HG02938 (cell line): ENCODE results near the gene KCNAB1.
A peak's percentile ranks its signal among the peaks of the same experiment; 100 is the strongest.
"Not testable (repeated sequence)": the region's sequence is repeated elsewhere in the genome, so short reads cannot be mapped to it uniquely, and the experiment has no call there.

Source experiments
- ATAC-seq: cut with Tn5 transposase; IDR thresholded peaks from one replicate; pipeline ENCODE4 v1.9.1; 2021; ENCODE audit warnings: mild to moderate bottlenecking, moderate library complexity; ENCODE audit not compliant: unreplicated experiment

KCNAB1 gene

GRCh38 chr3:156554842-156555687 lies 434.7 kb downstream of the KCNAB1 start, which contains the start of gene SSR3:
Gene SSR3, minus strand, starts transcription at chr3:156555117. Its CDS starts 28 bp downstream, at chr3:156555089.
- peak; percentile 99 for ATAC-seq

- no peak for ATAC-seq
These were observed 438.0 kb downstream of the KCNAB1 start for GRCh38 chr3:156558389-156558788.

GRCh38 chr3:156559321-156559720 lies 438.9 kb downstream of the KCNAB1 start:
- ATAC-seq: no peak

GRCh38 chr3:156561533-156561932 lies 441.2 kb downstream of the KCNAB1 start:
- no peak for ATAC-seq

GRCh38 chr3:156562486-156562885 lies 442.1 kb downstream of the KCNAB1 start:
- ATAC-seq: not testable (repeated sequence)

- ATAC-seq: no peak
These were observed 443.7 kb downstream of the KCNAB1 start for GRCh38 chr3:156563900-156564682.

- ATAC-seq: not testable (repeated sequence)
These were observed 448.6 kb downstream of the KCNAB1 start for GRCh38 chr3:156569016-156569415.

GRCh38 chr3:156569881-156570280 lies 449.5 kb downstream of the KCNAB1 start:
- not testable (repeated sequence) for ATAC-seq

GRCh38 chr3:156575641-156576040 lies 455.3 kb downstream of the KCNAB1 start:
- no peak for ATAC-seq

- no peak for ATAC-seq
These were observed 455.7 kb downstream of the KCNAB1 start for GRCh38 chr3:156576051-156576450.

- ATAC-seq: no peak
These were observed 456.4 kb downstream of the KCNAB1 start for GRCh38 chr3:156576651-156577348.

GRCh38 chr3:156577736-156578135 lies 457.4 kb downstream of the KCNAB1 start:
- no peak for ATAC-seq

- no peak for ATAC-seq
These were observed 459.1 kb downstream of the KCNAB1 start for GRCh38 chr3:156579427-156579851.

GRCh38 chr3:156581033-156581432 lies 460.7 kb downstream of the KCNAB1 start:
- ATAC-seq: no peak

- no peak for ATAC-seq
These were observed 461.6 kb downstream of the KCNAB1 start for GRCh38 chr3:156581954-156582353.

- peak; percentile 77 for ATAC-seq
These were observed 462.3 kb downstream of the KCNAB1 start for GRCh38 chr3:156582532-156583183.

GRCh38 chr3:156583469-156583868 lies 463.1 kb downstream of the KCNAB1 start:
- no peak for ATAC-seq

GRCh38 chr3:156586905-156587759 lies 466.8 kb downstream of the KCNAB1 start:
- peak; percentile 32 for ATAC-seq

GRCh38 chr3:156587760-156588069 lies 467.3 kb downstream of the KCNAB1 start:
- ATAC-seq: no peak
